OCI-M1 (cell line): ENCODE measurements around the gene MRPL24.

ENCODE experiments used
- DNase-seq: peaks from one replicate; lab custom pipeline; 2025; lab: John Stamatoyannopoulos, UW

MRPL24 gene

DNA sequence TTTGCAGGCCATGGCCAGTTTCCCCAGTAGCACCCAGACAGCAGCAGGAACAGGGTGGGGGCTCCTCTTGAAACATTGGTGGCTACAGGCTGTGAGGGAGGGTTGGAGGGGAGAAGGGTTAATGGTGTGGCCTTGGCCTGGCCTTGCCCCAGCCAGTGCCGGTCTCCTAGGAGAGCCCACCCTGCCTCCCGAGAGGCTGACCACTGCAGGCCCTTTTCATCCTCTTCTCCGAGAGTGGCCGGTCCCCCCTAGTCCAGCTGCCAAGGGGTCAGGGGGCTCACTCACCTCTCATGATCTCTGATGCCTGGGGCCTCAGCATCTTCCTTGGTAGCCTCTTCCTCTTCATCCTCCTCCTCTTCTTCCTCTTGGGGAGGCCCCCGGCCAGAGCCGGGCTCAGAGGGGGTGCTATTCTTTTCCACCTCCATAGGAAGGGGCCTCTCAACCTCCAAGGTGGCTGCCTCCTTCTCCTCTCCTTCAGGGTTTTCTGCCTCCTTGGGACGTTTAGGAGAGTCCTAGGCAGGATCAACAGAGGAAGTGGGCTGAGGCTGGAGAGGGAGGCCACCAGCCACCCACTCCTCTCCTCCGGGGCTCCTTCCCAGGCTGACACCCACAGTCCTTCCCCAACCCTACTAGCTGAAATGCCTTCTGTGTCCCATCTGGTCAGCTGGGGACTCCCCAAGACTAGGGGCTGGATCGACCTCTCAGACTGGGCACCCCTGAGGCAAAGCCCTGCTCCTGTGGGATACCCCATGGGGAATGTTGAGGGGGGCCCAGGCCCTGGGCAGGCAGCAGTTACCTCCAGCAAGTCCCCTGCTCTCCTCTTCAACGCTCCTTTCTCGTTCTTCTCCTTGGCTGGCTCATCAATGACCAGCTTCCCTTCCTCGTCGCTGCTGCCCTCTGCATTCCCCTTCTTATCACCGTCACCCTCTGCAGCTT lies 2.7 kb upstream of the MRPL24 start:
- no peak for DNase-seq

DNA sequence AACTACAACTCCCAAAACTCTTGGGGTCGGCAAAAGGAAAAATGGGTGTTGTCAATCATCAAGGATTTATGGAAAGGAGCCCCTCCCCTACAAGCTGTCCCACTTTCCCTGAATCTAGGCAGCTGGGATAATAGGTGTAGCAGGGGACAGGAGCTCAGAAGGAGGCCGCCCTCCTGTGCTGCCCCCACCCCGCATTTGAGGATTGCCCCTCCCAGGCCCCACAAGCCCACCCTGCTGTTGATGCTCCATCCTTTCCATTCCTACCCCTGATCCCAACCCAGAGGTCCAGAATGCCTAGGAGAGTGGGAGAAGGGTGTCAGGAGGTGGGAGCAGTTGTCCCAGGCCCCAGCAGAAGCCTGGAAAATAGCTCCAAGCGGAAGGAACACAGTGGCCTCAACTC lies 1.9 kb upstream of the MRPL24 start:
- no peak for DNase-seq

- DNase-seq: peak; percentile 57
These were observed 1.1 kb upstream of the MRPL24 start for GRCh38 chr1:156742017-156742416.

DNA sequence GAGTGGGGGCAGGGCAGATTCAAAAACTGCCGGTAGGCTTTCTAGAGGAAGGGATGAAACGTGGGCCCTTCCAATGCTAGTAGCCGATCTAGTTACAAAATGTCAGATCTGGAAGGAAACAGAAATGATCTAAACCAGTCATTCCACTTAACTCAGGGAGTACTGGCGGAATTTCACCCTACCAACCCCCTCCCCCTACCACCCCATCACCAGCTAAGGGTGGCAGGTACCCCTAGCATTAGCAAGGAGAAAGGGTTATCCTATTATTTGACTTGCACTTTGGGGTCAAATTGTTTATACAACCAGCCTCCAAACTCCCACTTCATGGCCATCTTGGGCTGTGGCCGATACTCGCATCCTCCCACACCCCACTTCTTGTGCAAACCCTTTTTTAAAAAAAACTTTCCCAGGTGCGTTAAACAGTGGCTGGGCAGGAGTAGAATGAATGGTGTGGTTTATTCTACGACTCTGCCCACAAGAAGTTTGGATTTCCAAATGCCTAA lies 644 bp upstream of the MRPL24 start:
- DNase-seq: no peak

DNA sequence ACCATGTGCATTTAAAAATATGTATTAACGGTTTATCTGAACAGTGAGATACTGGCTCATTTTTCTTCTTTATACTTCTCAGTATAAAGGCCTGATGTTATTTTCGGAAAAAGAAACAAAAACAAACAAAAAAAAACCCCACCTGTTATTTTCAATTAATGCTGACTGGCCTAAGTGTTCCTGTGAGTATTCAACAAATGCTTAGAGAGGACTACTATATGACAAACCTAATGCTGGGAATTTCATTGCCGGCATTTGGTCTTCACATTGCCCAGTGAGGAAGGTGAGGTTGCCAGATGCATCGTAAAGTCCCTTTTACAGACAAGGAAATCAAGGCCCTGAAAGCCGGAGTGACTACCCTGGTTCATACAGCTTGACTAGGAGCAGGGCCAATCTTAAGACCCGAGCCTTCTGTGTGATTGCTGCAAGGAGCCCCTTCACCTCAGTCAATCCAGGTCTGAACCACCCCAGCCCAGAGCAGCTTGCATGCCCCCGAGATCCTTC lies 599 bp downstream of the MRPL24 start:
- no peak for DNase-seq

- DNase-seq: no peak
These were observed 2.0 kb downstream of the MRPL24 start for GRCh38 chr1:156738916-156739315.

- no peak for DNase-seq
These were observed 2.5 kb downstream of the MRPL24 start for GRCh38 chr1:156738407-156738806.

DNA sequence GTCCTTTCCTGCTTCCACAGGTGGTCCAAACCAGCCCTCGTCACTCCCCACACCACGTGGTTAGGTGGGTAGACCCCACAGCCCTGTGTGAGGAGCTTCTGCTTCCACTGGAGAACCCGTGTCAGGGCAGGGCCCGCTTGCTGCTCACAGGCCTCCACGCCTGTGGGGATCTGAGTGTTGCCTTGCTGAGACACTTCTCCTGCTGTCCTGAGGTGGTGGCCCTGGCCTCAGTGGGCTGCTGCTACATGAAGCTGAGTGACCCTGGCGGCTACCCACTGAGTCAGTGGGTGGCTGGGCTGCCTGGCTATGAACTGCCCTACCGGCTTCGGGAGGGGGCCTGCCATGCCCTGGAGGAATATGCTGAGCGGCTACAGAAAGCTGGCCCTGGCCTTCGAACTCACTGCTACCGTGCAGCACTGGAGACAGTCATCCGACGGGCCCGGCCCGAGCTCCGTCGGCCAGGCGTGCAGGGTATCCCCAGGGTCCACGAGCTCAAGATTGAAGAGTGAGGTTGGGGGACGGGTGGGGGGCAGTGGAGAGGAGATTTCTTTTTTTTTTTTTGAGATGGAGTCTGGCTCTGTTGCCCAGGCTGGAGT lies 6.8 kb downstream of the MRPL24 start:
- DNase-seq: no peak

GRCh38 chr1:156728599-156729462 lies 12.1 kb downstream of the MRPL24 start, which contains the start of gene ISG20L2:
Gene ISG20L2, minus strand, starts transcription at chr1:156728766. Its CDS starts 1,114 bp downstream, at chr1:156727652.
- peak; percentile 99 for DNase-seq

- peak; percentile 95 for DNase-seq
These were observed 12.8 kb downstream of the MRPL24 start, which contains the start of gene METTL25B for GRCh38 chr1:156727926-156728598. Gene METTL25B, plus strand, starts transcription at chr1:156728469. Its CDS starts 636 bp downstream, at chr1:156729105.

DNA sequence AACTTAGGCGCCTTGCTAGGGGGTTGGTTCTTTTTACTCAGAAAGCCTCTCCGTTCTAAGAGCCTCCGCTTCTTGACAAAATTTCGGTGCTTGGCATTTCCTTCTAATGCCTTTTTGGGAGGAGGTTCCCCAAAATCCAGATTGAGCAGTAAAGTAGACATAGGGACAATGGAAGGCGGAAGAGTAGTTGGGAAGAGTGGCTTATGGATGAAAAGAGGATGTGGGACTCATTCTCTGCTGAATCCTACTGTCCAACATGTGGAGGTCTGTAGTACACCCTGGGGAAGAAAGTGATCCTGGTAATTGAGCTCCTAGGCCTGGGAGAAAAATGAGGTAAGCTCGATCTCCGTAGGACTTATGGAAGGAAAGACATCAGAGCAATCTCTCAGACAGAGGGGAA lies 13.4 kb downstream of the MRPL24 start:
- DNase-seq: no peak

DNA sequence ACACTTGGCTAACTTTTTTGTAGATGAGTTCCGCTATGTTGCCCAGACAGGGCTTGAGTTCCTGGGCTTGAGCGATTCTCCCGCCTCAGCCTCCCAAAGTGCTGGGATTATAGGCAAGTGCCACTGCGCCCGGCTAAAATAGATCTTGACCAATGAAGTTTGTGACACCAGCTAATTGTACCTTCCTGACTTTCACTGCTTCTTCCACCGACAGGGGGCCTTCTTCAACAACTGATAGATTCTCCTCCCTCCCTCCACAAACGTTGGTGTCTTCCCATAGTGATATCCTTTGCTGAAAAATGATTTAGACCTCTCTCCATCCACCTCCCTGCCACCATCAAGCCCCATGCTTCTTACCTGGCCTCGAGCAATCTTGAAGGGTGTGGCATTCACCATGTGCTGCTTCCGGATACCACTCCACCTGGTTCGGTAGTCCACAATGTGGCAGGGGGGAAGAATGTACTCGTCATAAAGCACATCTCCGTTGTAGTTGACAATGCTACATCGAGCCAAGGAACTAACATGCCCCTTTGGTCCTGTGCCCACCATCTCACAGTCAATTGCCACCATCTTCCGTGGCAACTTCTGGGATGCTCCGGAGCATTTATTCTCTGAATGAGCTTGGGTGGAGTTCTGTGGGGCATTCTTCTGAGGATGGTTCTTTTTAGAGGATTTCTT lies 14.2 kb downstream of the MRPL24 start:
- DNase-seq: peak; percentile 91

DNA sequence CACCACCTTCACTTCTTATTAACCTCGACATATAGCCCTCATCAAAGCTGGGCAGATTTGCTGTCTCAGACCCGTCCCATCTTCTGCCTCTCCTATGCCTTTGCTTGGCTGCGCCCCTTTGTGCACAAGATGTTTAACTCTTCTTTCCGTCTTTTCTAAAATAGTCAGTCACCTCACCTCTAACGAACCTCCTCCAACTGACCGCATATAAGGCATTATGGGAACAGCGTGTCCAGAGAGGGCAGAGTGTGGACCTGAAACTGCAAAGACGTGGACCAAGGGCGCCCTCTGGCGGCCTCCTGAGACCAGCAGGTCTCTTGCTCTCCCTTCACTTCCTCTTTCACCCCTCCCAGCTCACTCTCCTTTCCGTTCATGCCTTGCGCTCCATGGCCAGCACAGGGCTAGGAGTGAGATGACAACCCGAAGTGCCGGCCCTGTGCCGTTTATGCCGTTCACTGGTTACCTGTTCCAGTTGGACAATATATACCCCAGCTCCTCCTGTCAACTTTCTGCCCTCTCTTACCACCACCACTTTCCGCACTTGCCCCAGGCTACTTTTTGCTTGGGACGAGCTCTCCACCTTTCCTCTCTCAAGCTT lies 15.1 kb downstream of the MRPL24 start:
- peak; percentile 97 for DNase-seq

DNA sequence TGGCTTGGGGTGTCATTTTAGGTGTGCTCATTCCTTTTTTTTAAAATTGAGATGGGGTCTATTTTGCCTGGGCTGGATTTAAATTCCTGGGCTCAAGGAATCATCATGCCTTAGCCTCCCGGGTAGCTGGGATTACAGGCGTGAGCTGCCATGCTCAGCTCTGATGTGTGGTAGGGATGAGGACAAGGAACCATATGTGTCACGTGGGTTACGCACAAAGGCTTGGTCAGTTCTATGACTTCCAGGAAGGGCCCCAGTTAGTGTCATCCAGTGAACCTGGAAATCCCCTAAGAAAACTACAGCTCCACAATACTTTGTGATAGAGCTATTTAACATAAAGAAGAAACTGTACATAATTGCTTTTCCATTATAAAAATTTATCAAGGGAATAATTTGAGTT lies 19.4 kb downstream of the MRPL24 start:
- no peak for DNase-seq

DNA sequence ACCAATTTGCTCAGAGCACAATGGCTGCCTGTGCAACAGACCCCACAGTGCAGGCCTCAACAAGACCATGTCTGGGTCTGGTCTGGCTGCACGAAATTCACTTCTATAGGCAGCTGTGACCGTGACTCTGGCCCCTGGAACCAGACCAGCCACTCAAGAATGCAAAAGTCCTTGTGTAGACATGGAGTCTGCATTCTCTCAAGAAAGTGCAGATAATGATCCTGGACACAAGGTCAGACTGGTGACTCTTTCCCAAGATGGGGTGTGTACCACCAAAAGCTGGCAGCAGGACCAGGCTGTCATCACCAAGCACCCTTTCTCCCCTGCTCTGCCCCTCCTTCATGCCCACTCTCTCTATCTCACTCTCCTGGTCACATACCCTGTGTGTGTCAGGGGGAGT lies 19.8 kb downstream of the MRPL24 start:
- DNase-seq: no peak

DNA sequence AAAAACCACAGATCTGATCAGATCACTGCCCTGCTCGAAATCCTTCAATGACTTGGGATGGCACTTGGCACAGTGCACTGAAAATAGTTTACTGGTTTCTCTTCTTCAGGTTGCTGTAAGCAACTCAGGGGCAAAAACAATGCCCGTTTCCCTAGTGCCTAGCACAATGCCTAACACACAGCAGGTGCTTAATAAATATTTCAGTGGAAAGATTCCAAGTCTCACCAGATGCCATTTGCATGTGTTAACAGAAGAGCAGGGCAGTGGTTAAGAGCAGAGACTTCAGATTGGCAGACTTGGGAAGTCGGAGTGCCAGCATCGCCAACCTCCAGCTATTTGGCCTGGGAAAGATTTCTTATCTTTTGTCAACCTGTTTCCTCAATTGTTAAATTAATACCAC lies 23.5 kb downstream of the MRPL24 start:
- DNase-seq: no peak

GRCh38 chr1:156714830-156715229 lies 26.1 kb downstream of the MRPL24 start:
- no peak for DNase-seq

- no peak for DNase-seq
These were observed 28.3 kb downstream of the MRPL24 start for GRCh38 chr1:156712626-156713025.

- no peak for DNase-seq
These were observed 29.7 kb downstream of the MRPL24 start for GRCh38 chr1:156711011-156711817.
